MM.1S (cell line): ENCODE data around the gene CAB39.

Source experiments
- DNase-seq: peaks from one replicate; pipeline ENCODE4 v3.0.0-alpha.2; 2015
- H2AFZ ChIP-seq: fragments of 300-600 bp; sonication (generic); 2 replicates; pipeline ENCODE4 v1.6.0; 2016; ENCODE audit warnings: antibody characterized with exemption, low read length
- H3F3A ChIP-seq: fragments of 300-600 bp; sonication (generic); 2 replicates; pipeline ENCODE4 v1.6.1; 2016; ENCODE audit warnings: mild to moderate bottlenecking, antibody characterized with exemption, low read length, moderate library complexity, mixed read lengths; ENCODE audit not compliant: insufficient read depth
- H3K27ac ChIP-seq: fragments of 300-600 bp; sonication (generic); 2 replicates; pipeline ENCODE4 v1.5.1; 2016; ENCODE audit warnings: mild to moderate bottlenecking, low read length
- H3K27me3 ChIP-seq: fragments of 300-600 bp; sonication (generic); replicated peaks from 2 replicates; pipeline ENCODE4 v1.6.0; 2016; ENCODE audit warnings: low read length; ENCODE audit not compliant: insufficient read depth
- H3K36me3 ChIP-seq: fragments of 300-600 bp; sonication (generic); replicated peaks from 2 replicates; pipeline ENCODE4 v1.6.1; 2016; ENCODE audit warnings: mild to moderate bottlenecking, low read length, mixed read lengths; ENCODE audit not compliant: insufficient read depth
- H3K4me1 ChIP-seq: fragments of 300-600 bp; sonication (generic); 2 replicates; pipeline ENCODE4 v1.6.1; 2016; ENCODE audit warnings: low read length, mixed read lengths
- H3K4me2 ChIP-seq: fragments of 300-600 bp; sonication (generic); 2 replicates; pipeline ENCODE4 v1.6.0; 2016; ENCODE audit warnings: low read depth, low read length
- H3K4me3 ChIP-seq: fragments of 300-600 bp; sonication (generic); 2 replicates; pipeline ENCODE4 v1.5.1; 2016; ENCODE audit warnings: low read length, mixed read lengths
- H3K79me2 ChIP-seq: fragments of 300-600 bp; sonication (generic); 2 replicates; pipeline ENCODE4 v1.6.1; 2016; ENCODE audit warnings: mixed run types, low read length, mixed read lengths
- H3K9ac ChIP-seq: fragments of 300-600 bp; sonication (generic); 2 replicates; pipeline ENCODE4 v1.6.1; 2016; ENCODE audit warnings: low read length, mixed read lengths
- H3K9me2 ChIP-seq: fragments of 300-600 bp; sonication (generic); replicated peaks from 2 replicates; pipeline ENCODE4 v1.6.1; 2016; ENCODE audit warnings: mild to moderate bottlenecking, low read length, mixed read lengths; ENCODE audit not compliant: insufficient read depth
- H3K9me3 ChIP-seq: fragments of 300-600 bp; sonication (generic); replicated peaks from 2 replicates; pipeline ENCODE4 v1.6.1; 2016; ENCODE audit warnings: mild to moderate bottlenecking, low read length, mixed read lengths; ENCODE audit not compliant: insufficient read depth
- H4K20me1 ChIP-seq: fragments of 300-600 bp; sonication (generic); 2 replicates; pipeline ENCODE4 v1.6.1; 2016; ENCODE audit warnings: mild to moderate bottlenecking, low read length, moderate library complexity, mixed read lengths; ENCODE audit not compliant: insufficient read depth
- EZH2 ChIP-seq: fragments of 300-600 bp; sonication (generic); optimal IDR thresholded peaks from 2 replicates; pipeline ENCODE3; 2017; ENCODE audit warnings: low read depth, mild to moderate bottlenecking, antibody characterized with exemption, low read length, mixed read lengths
- EZH2phosphoT487 ChIP-seq: fragments of 300-600 bp; sonication (generic); IDR thresholded peaks from 2 replicates; pipeline ENCODE4 v1.6.1; 2018; ENCODE audit warnings: antibody characterized with exemption, low read length
- TF ChIP-seq, protein P1 (sequence below): fragments of 300-600 bp; sonication (generic); IDR thresholded peaks from 2 replicates; pipeline ENCODE4 v1.5.1; 2016; ENCODE audit warnings: antibody characterized with exemption, low read length, mixed read lengths

CAB39 gene

DNA sequence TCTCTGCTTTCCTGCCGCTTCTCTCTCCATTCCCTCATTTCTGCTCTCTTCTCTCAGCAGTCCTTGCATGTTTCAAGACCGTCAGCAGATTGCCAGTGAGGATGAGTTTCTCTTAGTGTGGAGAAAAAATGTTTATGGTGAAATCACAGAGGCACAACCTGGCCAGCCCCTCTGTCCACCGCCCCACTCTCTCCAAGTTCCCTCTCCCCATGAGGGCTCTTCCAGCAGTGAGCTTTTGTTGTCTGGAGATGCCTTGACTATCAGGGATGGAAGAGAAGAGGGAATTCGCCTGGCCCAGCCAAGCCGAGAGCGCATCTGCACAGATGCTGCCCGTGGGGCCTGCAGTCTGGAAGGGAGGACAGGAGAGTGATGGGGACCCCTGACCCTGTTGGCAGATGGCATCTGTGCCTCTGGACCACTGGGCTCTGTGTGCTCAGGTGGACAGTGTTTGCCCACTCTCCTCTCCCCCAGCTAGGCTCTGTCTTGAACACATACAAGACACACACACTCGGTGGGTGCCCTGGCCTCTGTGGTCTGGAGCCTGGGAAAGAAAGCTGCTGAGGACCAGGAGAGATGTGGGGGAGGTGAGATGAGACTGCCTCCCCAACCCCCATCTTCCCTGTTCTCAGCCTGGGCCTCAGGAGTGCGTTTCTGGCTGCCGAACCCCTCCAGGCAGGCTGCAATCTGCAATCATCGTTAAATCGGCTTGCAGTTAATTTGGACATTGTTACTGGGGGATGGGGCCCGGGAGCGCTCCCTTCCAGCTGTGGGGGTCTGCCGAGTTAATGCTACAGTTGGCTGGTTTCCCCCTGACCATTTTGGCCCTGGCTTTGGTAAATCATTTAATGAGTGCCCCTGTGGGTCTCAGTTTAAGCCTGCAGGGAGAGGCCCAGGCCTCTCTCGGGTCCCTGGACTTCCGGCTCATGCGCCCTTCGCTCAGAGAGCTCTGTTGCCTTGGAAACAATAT lies 156.6 kb downstream of the CAB39 start:
- Histone ChIP-seq H3K4me2 (peak overlapping the region; percentile 100), H4K20me1 (no peaks in the 10 kb centered on the region), H3F3A (peaks cover 88% of the 10 kb centered on the region), H3K27me3 (no peaks in the 10 kb centered on the region), H3K79me2 (peaks cover 89% of the 10 kb centered on the region), H3K27ac (peak overlapping the region; percentile 96), H3K9me3 (no peaks in the 10 kb centered on the region), H3K9ac (peak overlapping the region; percentile 86), H3K4me3 (peak overlapping the region; percentile 63), H3K4me1 (peaks cover 45% of the 10 kb centered on the region), H3K9me2 (no peaks in the 10 kb centered on the region), H2AFZ (no peak overlapping the region), H3K36me3 (no peaks in the 10 kb centered on the region)
- DNase-seq, result peak; percentile 42
- TF ChIP-seq, protein P1, sequence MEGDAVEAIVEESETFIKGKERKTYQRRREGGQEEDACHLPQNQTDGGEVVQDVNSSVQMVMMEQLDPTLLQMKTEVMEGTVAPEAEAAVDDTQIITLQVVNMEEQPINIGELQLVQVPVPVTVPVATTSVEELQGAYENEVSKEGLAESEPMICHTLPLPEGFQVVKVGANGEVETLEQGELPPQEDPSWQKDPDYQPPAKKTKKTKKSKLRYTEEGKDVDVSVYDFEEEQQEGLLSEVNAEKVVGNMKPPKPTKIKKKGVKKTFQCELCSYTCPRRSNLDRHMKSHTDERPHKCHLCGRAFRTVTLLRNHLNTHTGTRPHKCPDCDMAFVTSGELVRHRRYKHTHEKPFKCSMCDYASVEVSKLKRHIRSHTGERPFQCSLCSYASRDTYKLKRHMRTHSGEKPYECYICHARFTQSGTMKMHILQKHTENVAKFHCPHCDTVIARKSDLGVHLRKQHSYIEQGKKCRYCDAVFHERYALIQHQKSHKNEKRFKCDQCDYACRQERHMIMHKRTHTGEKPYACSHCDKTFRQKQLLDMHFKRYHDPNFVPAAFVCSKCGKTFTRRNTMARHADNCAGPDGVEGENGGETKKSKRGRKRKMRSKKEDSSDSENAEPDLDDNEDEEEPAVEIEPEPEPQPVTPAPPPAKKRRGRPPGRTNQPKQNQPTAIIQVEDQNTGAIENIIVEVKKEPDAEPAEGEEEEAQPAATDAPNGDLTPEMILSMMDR, result no peak
- TF ChIP-seq EZH2 (no peak), EZH2phosphoT487 (no peak)

DNA sequence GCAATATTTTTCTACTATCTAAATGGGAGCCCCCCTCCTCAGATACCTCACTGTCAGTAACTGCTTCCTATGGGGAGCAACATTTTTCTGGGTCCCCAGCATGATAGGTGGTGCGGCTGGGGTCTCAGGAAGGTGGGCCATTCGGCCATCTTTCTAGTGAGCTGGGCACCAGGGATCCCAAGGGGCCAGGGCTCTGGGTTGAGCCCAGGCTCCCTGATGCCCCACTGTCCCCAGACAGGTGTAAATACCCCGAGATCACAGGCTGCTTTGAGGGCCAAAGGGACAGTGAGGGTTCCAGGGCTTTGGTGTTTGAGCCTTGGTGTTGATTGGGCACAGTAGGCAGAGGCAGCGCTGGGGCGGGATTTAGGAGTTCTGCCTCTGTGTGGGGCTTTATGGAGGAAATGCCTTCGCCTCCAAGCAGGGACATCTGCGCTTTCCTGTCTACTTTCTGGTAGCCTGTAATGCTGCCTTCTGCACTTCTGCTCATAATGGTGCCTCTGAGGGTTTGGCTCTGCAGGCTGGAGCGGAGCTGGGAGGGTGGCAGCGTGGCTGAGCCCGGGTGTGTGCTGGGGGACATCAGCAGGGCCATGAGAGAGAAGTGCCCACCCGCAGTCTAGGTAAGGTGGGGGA lies 157.4 kb downstream of the CAB39 start:
- Histone ChIP-seq H3K36me3 (no peaks in the 10 kb centered on the region; the same call in 1 of the 2 replicates), H3K4me3 (peak overlapping the region; percentile 63), H4K20me1 (no peaks in the 10 kb centered on the region), H3K27ac (peak overlapping the region; percentile 96), H3K27me3 (no peaks in the 10 kb centered on the region), H3K9me2 (no peaks in the 10 kb centered on the region), H3K4me1 (peaks cover 51% of the 10 kb centered on the region), H3K4me2 (peak overlapping the region; percentile 100), H2AFZ (no peak overlapping the region), H3K79me2 (peaks cover 91% of the 10 kb centered on the region), H3K9me3 (no peaks in the 10 kb centered on the region), H3K9ac (peak overlapping the region; percentile 86), H3F3A (peaks cover 91% of the 10 kb centered on the region)
- TF ChIP-seq EZH2, result no peak
- TF ChIP-seq EZH2phosphoT487, result no peak
- TF ChIP-seq, protein P1, result no peak
- DNase-seq, result peak; percentile 74
